HG02885 (cell line): ENCODE results near the gene CT45A3.
A peak's percentile ranks its signal among the peaks of the same experiment; 100 is the strongest.
"Not testable (repeated sequence)": the region's sequence is repeated elsewhere in the genome, so short reads cannot be mapped to it uniquely, and the experiment has no call there.

Experiments
- ATAC-seq: cut with Tn5 transposase; IDR thresholded peaks from one replicate; pipeline ENCODE4 v1.9.1; 2021; ENCODE audit warnings: mild to moderate bottlenecking; ENCODE audit not compliant: unreplicated experiment, poor library complexity

The CT45A3 gene

GRCh38 chrX:135768091-135768490, at the start of gene CT45A3:
TSS of gene CT45A3 (minus strand) at chrX:135768191. CDS start at chrX:135764444, 3,747 bp downstream.
- ATAC-seq, result not testable (repeated sequence)

- ATAC-seq, result not testable (repeated sequence)
Observed at GRCh38 chrX:135802687-135803086, 34.7 kb upstream of the CT45A3 start, which contains the start of gene CT45A6. TSS of gene CT45A6 (minus strand) at chrX:135802787. CDS start at chrX:135798993, 3,794 bp downstream.

GRCh38 chrX:135785403-135785802, 17.4 kb upstream of the CT45A3 start, which contains the start of gene CT45A5:
TSS of gene CT45A5 (minus strand) at chrX:135785503. CDS start at chrX:135781729, 3,774 bp downstream.
- ATAC-seq, result not testable (repeated sequence)

- ATAC-seq, result not testable (repeated sequence)
Observed at GRCh38 chrX:135744739-135745138, 23.3 kb downstream of the CT45A3 start.

GRCh38 chrX:135741192-135741715, 26.7 kb downstream of the CT45A3 start:
- no peak for ATAC-seq

GRCh38 chrX:135740681-135741149, 27.3 kb downstream of the CT45A3 start:
- ATAC-seq, result peak; percentile 76

GRCh38 chrX:135737366-135738071, 30.5 kb downstream of the CT45A3 start:
- peak; percentile 49 for ATAC-seq

- ATAC-seq, result not testable (repeated sequence)
Observed at GRCh38 chrX:135734666-135735065, 33.3 kb downstream of the CT45A3 start.

- ATAC-seq, result no peak
Observed at GRCh38 chrX:135713795-135714194, 54.2 kb downstream of the CT45A3 start.

GRCh38 chrX:135713183-135713689, 54.8 kb downstream of the CT45A3 start, which contains the start of gene CT45A1:
TSS of gene CT45A1 (plus strand) at chrX:135713639. CDS start at chrX:135718941, 5,302 bp downstream.
- ATAC-seq, result not testable (repeated sequence)
